ENCODE measurements around the gene SLC7A7. TPM values are rescaled to one million over a fixed set of nuclear protein-coding genes. Genes with fewer than 3 reads are reported as not detected.

SLC7A7 gene
- total and polyA plus RNA-seq, 2 of the 13 experiments (the other 11 are each of a cell fraction or from before 2014, with no cell fraction given) = 0.13 to 0.63 TPM

DNA sequence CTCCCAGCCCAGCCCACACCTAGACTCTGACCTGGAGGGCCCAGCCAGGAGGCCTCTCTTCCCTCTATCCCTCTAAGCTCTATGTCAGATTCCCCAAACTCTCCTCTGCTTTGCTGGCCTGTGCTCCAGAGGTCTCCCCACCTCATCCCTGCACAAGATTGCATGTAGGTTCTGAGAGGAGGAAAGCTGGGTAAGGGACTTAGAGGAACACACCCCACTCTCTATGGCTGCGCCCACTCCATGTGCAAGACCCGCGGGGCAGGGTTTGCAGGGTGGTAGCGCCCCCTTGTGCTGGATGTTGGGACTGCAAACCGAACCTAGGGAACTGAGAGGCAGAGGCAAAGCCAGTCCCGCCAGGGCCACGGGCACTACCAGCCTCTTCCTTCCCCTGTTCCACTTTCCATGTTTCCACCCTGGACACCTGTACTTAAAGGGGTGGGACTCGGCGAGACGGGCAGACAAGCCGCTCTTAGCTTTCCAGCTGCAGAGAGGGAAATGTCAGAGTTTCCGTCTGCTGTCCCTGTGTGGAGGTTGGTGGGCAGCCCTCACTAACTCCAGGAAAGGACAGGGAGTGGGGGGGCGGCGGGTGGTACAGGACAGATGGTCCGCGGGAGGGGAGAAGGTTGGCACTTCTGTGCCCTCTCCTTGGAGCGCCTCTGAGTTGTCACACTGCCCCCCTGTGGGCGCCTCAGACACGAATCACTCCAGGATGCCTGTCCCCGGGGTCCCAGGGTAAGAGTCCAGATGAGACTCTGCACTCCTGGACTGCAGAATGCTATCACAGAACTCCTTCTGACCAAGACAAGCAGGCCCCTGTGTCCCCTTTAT is 37.9 kb upstream of the SLC7A7 start:
- Histone ChIP-seq H3K79me2 (ENCODE audit: insufficient read depth, low read length) (no peaks in the 10 kb centered on the region), H4K20me1 (ENCODE audit: insufficient read depth, low read length) (no peaks in the 10 kb centered on the region), H3K27me3 (ENCODE audit: control insufficient read depth in 1 of 2, insufficient read depth in 2 of 2, low read length in 2 of 2) (peaks cover 7 to 30% of the 10 kb centered on the region in 2 experiments; a peak in 4 of 5 replicates), H2AFZ (ENCODE audit: low read length) (peak overlapping the region; percentile 69), H3K4me1 (ENCODE audit: insufficient read depth, low read length) (peaks cover 42% of the 10 kb centered on the region), H3K9me3 (ENCODE audit: low read length) (no peaks in the 10 kb centered on the region), H3K4me3 (replicated peaks in 1 of 3; ENCODE audit: insufficient read depth in 1 of 3, low read depth in 2 of 3, low read length in 3 of 3) (peak overlapping the region; percentile 43 to 80 (median 57)), H3K27ac (ENCODE audit: extremely low read length, insufficient read depth, low read length) (no peak overlapping the region), H3K9ac (ENCODE audit: insufficient read depth, low read depth, low read length) (peak overlapping the region; percentile 59), H3K4me2 (ENCODE audit: low read depth, low read length) (peak overlapping the region; percentile 100), H3K36me3 (replicated peaks in 1 of 2; ENCODE audit: control insufficient read depth in 1 of 2, insufficient read depth in 2 of 2, low read length in 2 of 2) (no peaks in the 10 kb centered on the region)
- intact Hi-C loops (cut with micrococcal nuclease; ENCODE audit: unreplicated experiment) = loop anchor here (1.0 to 5.0 kb wide), 11 partner anchors 16 to 466 kb away; partner anchors contain the start of genes LRP10 and MMP14
- FAIRE-seq (peak; percentile 77), DNase-seq (ENCODE audit: low spot score) (peak; percentile 86), ATAC-seq (peak; percentile 88)
- ChIA-PET CTCF (ENCODE audit: low intra/inter-chr PET ratio, low total read pairs) (interaction anchor here (0.7 to 4.3 kb wide), 21 partner anchors 12 to 466 kb away, joined by 3 to 200 read pairs (median 8); partner anchors contain the start of genes LRP10, MMP14, MRPL52 and PRMT5), POLR2A (interaction anchor here (0.6 to 3.0 kb wide), 8 partner anchors 16 to 103 kb away, joined by 3 to 16 read pairs (median 8); partner anchors contain the start of genes LRP10, MMP14, MRPL52 and OXA1L)
- BruUV-seq (replicated peaks) = no TSS peak
- in situ Hi-C loops (cut with HindIII; ENCODE audit: extremely low pct_ligation_motif_present, low pct_unique_long_range_greater_than_20kb) = loop anchor here (10.0 kb wide), 1 partner anchor 78 kb away; no protein-coding TSS in a partner anchor
- 2% methylated on average over 20 of the region's 20 CpGs for WGBS (ENCODE audit: low lambda C conversion rate)
- TF ChIP-seq, protein P1, sequence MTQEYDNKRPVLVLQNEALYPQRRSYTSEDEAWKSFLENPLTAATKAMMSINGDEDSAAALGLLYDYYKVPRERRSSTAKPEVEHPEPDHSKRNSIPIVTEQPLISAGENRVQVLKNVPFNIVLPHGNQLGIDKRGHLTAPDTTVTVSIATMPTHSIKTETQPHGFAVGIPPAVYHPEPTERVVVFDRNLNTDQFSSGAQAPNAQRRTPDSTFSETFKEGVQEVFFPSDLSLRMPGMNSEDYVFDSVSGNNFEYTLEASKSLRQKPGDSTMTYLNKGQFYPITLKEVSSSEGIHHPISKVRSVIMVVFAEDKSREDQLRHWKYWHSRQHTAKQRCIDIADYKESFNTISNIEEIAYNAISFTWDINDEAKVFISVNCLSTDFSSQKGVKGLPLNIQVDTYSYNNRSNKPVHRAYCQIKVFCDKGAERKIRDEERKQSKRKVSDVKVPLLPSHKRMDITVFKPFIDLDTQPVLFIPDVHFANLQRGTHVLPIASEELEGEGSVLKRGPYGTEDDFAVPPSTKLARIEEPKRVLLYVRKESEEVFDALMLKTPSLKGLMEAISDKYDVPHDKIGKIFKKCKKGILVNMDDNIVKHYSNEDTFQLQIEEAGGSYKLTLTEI (CRISPR knock-in tag; conservative IDR thresholded peaks at IDR 0.05) = no peak
- TF ChIP-seq ZBTB38 (CRISPR knock-in tag; IDR thresholded peaks at IDR 0.05) (peak; percentile 88), NR2F6 (IDR thresholded peaks at IDR 0.05) (peak; percentile 59; the same call in 1 of the 2 replicates), NR2F6 (CRISPR knock-in tag; IDR thresholded peaks at IDR 0.05) (peak; percentile 46; the same call in 1 of the 2 replicates), ZNF30 (CRISPR knock-in tag; IDR thresholded peaks at IDR 0.05) (peak; percentile 80; the same call in 1 of the 2 replicates), ZNF264 (CRISPR knock-in tag; IDR thresholded peaks at IDR 0.05) (no peak; the same call in 1 of the 2 replicates), HOXA3 (CRISPR knock-in tag; IDR thresholded peaks at IDR 0.05) (peak; percentile 35), REPIN1 (CRISPR knock-in tag; IDR thresholded peaks at IDR 0.05; ENCODE audit: borderline replicate concordance, low read depth) (peak; percentile 98), HOXD1 (CRISPR knock-in tag; IDR thresholded peaks at IDR 0.05) (peak; percentile 77), ZNF510 (CRISPR knock-in tag; IDR thresholded peaks at IDR 0.05; ENCODE audit: low read depth) (peak; percentile 91), HDAC6 (IDR thresholded peaks at IDR 0.05; ENCODE audit: low read depth, low read length) (no peak), SRF (IDR thresholded peaks at IDR 0.05; ENCODE audit: low read depth, low read length) (no peak), SP5 (CRISPR knock-in tag; IDR thresholded peaks at IDR 0.05; ENCODE audit: borderline replicate concordance, low read depth) (peak; percentile 48; the same call in 1 of the 2 replicates), U2AF2 (IDR thresholded peaks at IDR 0.05; ENCODE audit: low read depth, low read length) (no peak)
- TF ChIP-seq, protein P2, sequence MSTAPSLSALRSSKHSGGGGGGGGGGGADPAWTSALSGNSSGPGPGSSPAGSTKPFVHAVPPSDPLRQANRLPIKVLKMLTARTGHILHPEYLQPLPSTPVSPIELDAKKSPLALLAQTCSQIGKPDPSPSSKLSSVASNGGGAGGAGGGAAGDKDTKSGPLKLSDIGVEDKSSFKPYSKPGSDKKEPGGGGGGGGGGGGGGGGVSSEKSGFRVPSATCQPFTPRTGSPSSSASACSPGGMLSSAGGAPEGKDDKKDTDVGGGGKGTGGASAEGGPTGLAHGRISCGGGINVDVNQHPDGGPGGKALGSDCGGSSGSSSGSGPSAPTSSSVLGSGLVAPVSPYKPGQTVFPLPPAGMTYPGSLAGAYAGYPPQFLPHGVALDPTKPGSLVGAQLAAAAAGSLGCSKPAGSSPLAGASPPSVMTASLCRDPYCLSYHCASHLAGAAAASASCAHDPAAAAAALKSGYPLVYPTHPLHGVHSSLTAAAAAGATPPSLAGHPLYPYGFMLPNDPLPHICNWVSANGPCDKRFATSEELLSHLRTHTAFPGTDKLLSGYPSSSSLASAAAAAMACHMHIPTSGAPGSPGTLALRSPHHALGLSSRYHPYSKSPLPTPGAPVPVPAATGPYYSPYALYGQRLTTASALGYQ (CRISPR knock-in tag; IDR thresholded peaks at IDR 0.05) = no peak
- TF ChIP-seq, protein P3, sequence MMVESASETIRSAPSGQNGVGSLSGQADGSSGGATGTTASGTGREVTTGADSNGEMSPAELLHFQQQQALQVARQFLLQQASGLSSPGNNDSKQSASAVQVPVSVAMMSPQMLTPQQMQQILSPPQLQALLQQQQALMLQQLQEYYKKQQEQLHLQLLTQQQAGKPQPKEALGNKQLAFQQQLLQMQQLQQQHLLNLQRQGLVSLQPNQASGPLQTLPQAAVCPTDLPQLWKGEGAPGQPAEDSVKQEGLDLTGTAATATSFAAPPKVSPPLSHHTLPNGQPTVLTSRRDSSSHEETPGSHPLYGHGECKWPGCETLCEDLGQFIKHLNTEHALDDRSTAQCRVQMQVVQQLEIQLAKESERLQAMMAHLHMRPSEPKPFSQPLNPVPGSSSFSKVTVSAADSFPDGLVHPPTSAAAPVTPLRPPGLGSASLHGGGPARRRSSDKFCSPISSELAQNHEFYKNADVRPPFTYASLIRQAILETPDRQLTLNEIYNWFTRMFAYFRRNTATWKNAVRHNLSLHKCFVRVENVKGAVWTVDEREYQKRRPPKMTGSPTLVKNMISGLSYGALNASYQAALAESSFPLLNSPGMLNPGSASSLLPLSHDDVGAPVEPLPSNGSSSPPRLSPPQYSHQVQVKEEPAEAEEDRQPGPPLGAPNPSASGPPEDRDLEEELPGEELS (CRISPR knock-in tag; IDR thresholded peaks at IDR 0.05) = no peak

All from HepG2 (cell line).